ENCODE results near the gene CLNS1A. TPM values are rescaled to one million over a fixed set of nuclear protein-coding genes. Genes with fewer than 3 reads are reported as not detected.

Gene CLNS1A
- total RNA-seq, 1 donor from 2014 or later: 74.9 TPM

- intact Hi-C loops (cut with micrococcal nuclease): no loop called here
- ATAC-seq: no peak
- DNase-seq: no peak
Observed at GRCh38 chr11:77568916-77569675, 68.5 kb downstream of the CLNS1A start.

- ATAC-seq (no peak), DNase-seq (no peak)
- intact Hi-C loops (cut with micrococcal nuclease): no loop called here
Observed at GRCh38 chr11:77568306-77568705, 69.3 kb downstream of the CLNS1A start.

Other genes with a start within 250 kb of the CLNS1A start
- 7.6 TPM for gene PAK1, start 163.7 kb downstream of the CLNS1A start, total RNA-seq
- gene AQP11, start 47.8 kb downstream of the CLNS1A start, total RNA-seq: 0.87 TPM
- gene RSF1, start 182.9 kb upstream of the CLNS1A start, total RNA-seq: 42.7 TPM
- 117 TPM for gene AAMDC, start 183.3 kb upstream of the CLNS1A start, total RNA-seq